Non-pigmented ciliary epithelial cell (primary cell): ENCODE measurements around the gene KATNB1.
"Not testable (repeated sequence)": the region's sequence is repeated elsewhere in the genome, so short reads cannot be mapped to it uniquely, and the experiment has no call there.

ENCODE experiments used
- DNase-seq: peaks from one replicate; pipeline ENCODE4 v3.0.0-alpha.2; 2010; ENCODE audit warnings: low read depth

The KATNB1 gene

DNA sequence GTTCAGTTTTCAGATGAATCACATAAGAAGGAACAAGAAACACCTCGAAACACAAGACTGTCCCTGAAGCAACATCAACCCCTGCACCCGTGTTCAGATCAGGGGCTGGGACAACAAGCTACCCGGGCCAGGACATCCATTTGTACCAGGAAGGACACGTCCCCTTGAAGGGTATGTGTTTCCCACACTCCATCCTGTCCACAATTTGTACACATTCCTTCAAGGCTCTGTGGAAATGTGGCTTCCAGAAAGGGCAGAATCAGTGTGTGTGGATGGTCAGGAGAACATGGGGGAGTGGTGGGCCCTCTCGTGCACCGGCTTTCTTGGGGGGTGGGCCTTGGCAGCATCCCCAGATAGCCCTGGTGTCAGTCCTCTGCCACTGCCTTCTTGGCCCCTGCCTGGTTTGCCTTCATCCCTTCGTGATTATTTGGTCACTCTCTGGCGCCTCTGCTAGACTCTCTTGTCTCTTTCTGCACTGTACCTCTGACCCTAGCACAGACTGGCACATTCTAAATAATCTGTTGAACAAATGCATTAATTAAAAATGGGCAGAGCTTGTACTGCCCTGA lies 56.4 kb downstream of the KATNB1 start:
- no peak for DNase-seq

- no peak for DNase-seq
Observed at GRCh38 chr16:57794849-57795430, 59.4 kb downstream of the KATNB1 start.

DNA sequence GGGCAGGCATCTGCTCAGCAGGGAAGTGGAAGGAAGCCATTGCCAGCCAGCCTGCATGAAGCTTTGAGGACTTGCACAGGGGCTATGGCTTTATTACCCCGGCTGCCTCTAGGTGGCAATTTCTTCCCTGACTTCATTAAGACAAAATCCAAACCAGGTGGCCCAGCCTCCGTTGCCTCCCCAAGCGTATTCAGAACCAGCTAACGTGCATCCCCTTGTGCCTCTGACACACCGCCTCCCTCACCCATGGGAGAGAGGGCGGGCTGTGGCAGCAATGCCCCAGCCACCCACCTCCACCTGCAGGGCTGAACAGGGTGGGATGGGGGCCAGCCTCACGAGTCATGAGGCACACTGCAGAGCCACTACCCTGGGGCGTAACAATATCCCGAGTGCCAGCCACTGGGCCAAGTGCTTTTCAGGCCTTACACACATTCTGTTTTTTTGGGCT lies 59.9 kb downstream of the KATNB1 start:
- no peak for DNase-seq

- DNase-seq = not testable (repeated sequence)
Observed at GRCh38 chr16:57796014-57796413, 60.4 kb downstream of the KATNB1 start.

- DNase-seq = no peak
Observed at GRCh38 chr16:57797216-57797525, 61.6 kb downstream of the KATNB1 start.

DNA sequence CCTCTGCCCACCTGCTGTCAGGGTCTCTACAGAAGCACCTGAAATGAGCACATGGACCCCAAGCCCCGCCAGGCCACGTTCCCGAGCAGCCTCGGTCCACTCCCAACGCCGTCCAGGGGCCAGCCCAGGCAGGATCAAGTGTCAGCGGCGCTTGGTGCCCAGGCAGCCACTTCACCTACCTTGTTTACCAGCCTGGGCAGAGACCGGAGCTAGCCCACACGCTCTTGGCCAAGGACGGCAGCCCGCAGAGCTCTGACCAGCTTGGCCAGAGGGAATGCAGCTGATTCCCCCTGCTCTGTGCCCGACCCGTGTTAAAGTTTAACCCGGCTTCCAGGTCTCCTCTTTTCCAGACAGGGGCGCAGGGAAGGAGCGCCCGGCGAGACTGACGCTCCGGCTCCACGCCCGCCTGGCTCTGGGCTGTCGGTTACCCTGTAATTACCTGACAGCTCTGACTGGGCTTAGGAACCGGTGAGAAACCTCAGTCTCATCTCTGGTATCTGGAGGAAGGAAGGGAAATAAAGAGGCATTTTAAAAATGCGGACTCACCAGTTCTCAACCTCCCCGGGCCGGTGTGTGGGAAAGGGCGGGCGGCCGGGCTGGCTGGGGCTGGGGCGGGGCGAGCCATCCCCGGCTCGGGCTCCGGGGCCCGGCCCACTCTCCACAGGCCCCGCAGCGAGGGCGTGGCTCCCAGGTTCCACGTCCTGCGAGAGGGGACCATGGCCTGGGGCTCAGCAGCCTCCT lies 62.1 kb downstream of the KATNB1 start:
- no peak for DNase-seq

DNA sequence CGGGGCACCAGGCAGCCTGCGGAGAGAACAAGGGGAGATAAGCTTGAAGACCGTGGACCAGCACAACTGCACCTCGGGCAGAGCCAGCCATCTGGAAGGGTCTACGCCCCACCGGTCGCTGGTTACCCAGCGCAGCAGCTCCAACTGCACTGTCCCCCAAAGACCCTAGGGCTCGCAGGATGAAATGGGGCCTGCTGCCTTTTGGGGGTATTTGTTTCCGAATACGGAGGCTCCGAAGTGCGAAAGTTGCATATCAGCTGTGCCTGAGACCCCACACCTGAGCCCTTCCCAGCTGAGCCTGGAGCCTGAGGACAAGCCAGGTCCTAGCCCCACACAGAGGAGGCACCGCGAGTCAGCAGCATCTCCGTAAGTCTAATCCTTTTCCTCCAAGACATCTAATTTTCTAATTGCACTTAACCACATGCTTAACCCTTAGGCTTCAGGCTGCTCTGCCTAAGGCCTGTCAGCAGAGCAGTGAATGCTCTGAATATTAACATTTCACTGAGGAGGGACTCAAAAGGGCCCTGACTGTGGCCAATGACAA lies 62.8 kb downstream of the KATNB1 start:
- no peak for DNase-seq

GRCh38 chr16:57798953-57799599 lies 63.5 kb downstream of the KATNB1 start:
- DNase-seq = no peak

DNA sequence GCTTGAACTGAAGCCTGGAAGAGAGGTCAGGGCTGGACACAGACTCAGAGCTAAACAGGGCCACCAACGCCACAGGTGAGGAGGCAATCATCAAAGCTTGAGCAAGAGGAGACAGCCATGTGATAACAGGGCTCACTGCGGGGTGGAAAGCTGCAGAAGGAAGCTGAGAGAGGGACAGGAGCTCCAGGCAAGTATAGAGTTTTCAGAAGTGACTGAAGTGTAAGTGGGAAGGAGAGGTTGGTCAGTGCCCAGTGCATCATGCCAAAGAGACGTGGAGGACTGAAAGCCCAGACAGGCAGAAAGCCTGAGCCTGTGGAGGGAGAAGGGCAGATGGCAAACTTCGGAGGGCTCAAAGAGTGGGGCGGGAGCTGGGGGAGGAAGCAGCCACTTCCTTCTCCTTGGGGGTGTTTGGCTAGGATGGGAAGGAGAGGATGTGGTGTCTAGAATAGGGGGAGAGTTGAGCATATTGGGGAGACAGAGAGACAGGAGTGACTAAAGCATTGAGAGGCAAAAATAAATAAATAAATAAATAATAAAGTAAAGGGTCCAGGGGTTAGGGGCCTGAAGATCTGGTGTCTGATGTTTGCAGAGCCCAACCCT lies 64.1 kb downstream of the KATNB1 start:
- DNase-seq = no peak

DNA sequence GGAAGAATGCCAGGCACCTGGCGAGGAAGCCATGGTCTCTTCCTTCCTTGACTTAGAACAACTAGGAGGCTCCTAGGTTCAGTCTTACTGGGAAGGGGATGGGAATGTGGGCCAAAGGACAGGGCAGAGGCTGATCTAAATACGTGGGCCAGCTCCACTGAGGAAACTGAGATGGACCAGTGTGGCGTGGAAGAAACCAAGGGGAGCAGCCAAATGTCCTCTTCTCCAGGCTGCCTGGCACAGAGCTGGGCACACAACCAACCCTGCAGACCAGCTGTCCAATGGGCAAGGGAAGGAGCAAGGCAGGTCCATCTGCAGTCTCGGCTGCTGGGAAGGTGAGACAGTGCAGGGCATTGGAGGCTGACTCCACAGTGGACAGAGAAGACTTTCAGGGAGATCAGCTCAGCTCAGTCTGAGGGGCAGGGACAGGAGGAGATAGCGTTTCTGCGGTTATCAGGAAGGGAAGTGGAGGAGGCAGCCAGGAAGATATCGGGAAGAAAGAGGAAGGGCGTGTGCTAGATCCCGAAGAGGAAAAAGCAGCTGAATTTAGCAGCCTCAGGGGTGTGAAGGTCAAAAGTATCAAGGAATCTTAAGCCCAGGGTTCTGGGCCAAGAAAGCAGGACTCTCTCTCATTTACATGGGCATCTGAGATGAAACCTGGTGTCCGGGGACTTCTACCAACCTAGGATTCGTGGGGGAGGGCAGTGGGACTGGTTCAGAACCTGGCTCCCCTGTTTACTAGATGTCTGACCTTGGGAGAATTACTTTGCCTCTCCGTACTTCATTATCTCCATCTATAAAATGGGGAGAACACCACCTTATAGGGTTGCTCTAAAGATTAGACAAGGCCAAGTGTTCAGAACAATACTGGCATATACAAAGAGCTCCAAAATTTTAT lies 64.9 kb downstream of the KATNB1 start:
- DNase-seq = no peak

GRCh38 chr16:57801098-57801808 lies 65.7 kb downstream of the KATNB1 start:
- DNase-seq = no peak

GRCh38 chr16:57801809-57802340 lies 66.3 kb downstream of the KATNB1 start:
- no peak for DNase-seq

- DNase-seq = no peak
Observed at GRCh38 chr16:57802341-57803133, 67.0 kb downstream of the KATNB1 start, which contains the start of gene KIFC3. KIFC3 (minus strand) TSS chr16:57802491; CDS start chr16:57798243, 4,248 bp downstream.

GRCh38 chr16:57803134-57803990 lies 67.8 kb downstream of the KATNB1 start:
- DNase-seq = no peak

DNA sequence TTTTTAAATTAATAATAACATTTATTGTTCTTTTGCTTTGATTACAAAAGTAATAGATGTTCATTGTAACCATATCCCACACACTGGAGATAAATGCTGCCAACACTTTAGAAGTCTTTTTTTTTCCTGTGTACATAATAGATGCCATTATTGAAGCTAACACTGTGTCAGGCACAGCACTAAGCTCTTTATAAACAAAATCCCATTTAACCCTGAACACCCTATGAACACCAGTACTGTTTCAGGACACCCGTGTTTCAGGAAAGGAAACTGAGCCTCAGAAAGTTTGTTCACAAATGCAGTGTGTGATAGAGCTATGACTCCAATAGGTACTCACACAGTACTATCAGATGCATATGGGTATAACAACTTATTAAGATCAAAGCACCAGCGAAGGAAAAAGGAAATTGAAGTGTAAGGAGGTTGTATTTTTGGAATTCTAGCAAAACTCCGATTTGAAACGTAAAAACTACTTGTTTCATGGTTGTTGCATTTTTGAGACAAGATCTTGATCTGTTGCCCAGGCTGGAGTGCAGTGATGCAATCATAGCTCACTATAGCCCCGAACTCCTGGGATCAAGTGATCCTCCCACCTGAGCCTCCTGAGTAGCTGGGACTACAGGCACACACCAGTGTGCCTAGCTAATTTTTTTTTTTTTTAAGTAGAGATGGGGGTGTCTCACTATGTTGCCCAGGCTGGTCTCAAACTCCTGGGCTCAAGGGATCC lies 68.7 kb downstream of the KATNB1 start:
- no peak for DNase-seq

- no peak for DNase-seq
Observed at GRCh38 chr16:57805176-57805575, 69.6 kb downstream of the KATNB1 start.
